HAP-1 (cell line): Measurements from ENCODE around the gene BAZ2A.
"Not testable (repeated sequence)": the region's sequence is repeated elsewhere in the genome, so short reads cannot be mapped to it uniquely, and the experiment has no call there.

ENCODE experiments used
- DNase-seq, 2 experiments: peaks; one replicate each; pipeline ENCODE4 v3.0.0-alpha.2; 2016 to 2020; ENCODE audit warnings: low spot score in 2 of 2
- H3K27me3 ChIP-seq: fragments of 250-450 bp; sonication (Bioruptor Pico); 2 replicates; pipeline ENCODE4 v1.5.1; 2020; ENCODE audit warnings: low read depth, mild to moderate bottlenecking, moderate library complexity
- H3K36me3 ChIP-seq: fragments of 250-450 bp; sonication (Bioruptor Pico); replicated peaks from 2 replicates; pipeline ENCODE4 v1.5.1; 2020; ENCODE audit warnings: mild to moderate bottlenecking
- H3K4me1 ChIP-seq: fragments of 250-450 bp; sonication (Bioruptor Pico); 2 replicates; pipeline ENCODE4 v1.5.1; 2020; ENCODE audit warnings: mild to moderate bottlenecking
- H3K4me3 ChIP-seq: fragments of 250-450 bp; sonication (Bioruptor Pico); 2 replicates; pipeline ENCODE4 v1.5.1; 2020; ENCODE audit warnings: mild to moderate bottlenecking, moderate library complexity
- H3K9me3 ChIP-seq: fragments of 250-450 bp; sonication (Bioruptor Pico); 2 replicates; pipeline ENCODE4 v1.5.1; 2020; ENCODE audit warnings: mild to moderate bottlenecking, moderate library complexity
- in situ Hi-C: fragments of 300-500 bp; cut with MboI; formaldehyde crosslinking; loops from 3 replicates; pipeline ENCODE4 v1.14.3; 2020; ENCODE audit warnings: low sequenced_read_pairs, inconsistent platforms, mixed read lengths

The BAZ2A gene

DNA sequence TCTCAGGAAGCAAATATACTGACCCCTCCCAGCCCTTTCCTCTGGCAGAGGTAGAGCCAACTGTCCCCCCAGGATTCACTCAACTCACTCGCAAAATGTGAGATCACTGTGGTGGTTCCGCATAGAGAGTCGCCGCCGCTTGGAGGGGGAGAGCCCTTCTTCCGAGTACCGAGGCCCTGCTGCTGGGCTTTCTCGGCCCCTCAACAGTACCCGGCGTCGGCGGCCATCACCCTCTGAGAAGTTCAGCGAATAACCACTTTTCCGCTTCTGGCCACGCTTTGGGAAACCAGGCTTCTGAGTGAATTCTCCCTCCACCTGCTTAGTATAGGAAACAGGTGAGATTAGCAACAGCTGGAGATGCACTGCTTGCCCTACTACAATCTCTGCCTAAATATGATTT, 31.1 kb downstream of the BAZ2A start:
- Histone ChIP-seq H3K27me3 (no peaks in the 10 kb centered on the region), H3K4me3 (no peak overlapping the region), H3K4me1 (no peaks in the 10 kb centered on the region), H3K36me3 (peaks cover 78% of the 10 kb centered on the region), H3K9me3 (no peaks in the 10 kb centered on the region)
- in situ Hi-C loops = no loop called here
- DNase-seq = no peak

GRCh38 chr12:56596815-56597214, 33.3 kb downstream of the BAZ2A start:
- H3K9me3 ChIP-seq = no peaks in the 10 kb centered on the region
- peaks cover 59% of the 10 kb centered on the region for H3K36me3 ChIP-seq
- in situ Hi-C loops = no loop called here
- H3K4me3 ChIP-seq = no peak overlapping the region
- no peaks in the 10 kb centered on the region for H3K27me3 ChIP-seq
- no peak for DNase-seq
- H3K4me1 ChIP-seq = no peaks in the 10 kb centered on the region

DNA sequence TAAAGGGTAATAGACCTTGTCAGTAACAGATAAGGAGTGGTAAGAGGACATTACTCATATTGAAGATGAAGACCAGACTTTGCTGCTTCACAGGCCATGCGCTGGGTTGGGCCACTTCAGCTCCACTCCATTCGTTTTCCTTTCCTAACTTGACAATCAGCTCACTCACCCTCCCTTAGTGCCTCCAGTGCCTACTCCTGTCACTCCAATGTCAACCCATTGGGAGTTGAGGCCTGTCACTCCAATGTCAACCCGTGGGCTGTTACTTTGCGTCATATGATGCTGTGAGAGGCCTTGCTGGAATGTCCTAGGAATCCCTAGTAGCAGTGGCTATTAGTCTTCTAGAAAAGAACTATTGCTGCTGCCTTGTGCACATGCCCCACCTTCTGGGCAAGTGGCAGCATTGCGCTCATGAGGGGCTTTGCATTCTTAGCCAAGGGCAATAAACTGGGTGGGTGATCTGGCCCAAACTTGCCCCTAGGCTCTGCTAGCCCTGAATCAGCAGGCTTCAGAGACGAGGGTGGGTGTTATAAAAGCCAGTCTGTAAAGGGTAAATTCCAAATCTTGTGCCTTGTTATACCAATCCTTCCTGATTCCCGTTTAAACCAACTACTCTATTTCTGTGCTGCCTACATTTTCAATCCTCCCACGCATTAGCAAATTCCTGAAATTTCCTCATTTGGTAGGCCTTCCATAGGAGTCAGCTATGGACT, 36.1 kb downstream of the BAZ2A start:
- H3K27me3 ChIP-seq = no peaks in the 10 kb centered on the region
- H3K4me3 ChIP-seq = no peak overlapping the region
- no peaks in the 10 kb centered on the region for H3K9me3 ChIP-seq
- H3K36me3 ChIP-seq = peaks cover 31% of the 10 kb centered on the region
- in situ Hi-C loops = loop anchor here (5.0 kb wide), 1 partner anchor 87 kb away; no protein-coding TSS in a partner anchor
- H3K4me1 ChIP-seq = no peaks in the 10 kb centered on the region
- DNase-seq = peak; percentile 62 to 78

- Histone ChIP-seq H3K36me3 (peaks cover 18% of the 10 kb centered on the region), H3K4me1 (no peaks in the 10 kb centered on the region), H3K9me3 (no peaks in the 10 kb centered on the region), H3K4me3 (no peak overlapping the region), H3K27me3 (no peaks in the 10 kb centered on the region)
- no peak for DNase-seq
- in situ Hi-C loops = loop anchor here (5.0 kb wide), 1 partner anchor 85 kb away; no protein-coding TSS in a partner anchor
These were observed 38.2 kb downstream of the BAZ2A start for GRCh38 chr12:56591961-56592360.

DNA sequence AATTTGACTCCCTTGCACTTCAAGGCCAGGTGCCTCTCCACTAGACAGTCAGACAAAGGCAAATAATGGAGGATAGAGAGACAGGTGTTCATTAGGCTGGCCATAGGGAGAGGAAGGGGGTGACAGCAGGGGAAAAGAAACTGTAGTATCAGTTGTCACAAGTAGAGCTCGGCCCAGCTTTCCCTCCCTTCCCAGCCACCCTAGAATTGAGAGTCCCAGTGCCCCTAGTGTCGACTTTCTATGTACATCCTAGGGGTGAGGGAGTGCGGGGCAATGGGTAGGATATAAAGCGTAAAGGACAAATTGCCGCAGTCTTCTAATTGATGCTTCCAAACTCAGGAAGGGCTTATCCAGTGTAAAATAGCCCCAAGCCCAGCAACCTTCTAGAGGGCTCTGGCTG, 39.0 kb downstream of the BAZ2A start:
- Histone ChIP-seq H3K4me1 (no peaks in the 10 kb centered on the region), H3K36me3 (peaks cover 17% of the 10 kb centered on the region), H3K27me3 (no peaks in the 10 kb centered on the region), H3K4me3 (no peak overlapping the region), H3K9me3 (no peaks in the 10 kb centered on the region)
- in situ Hi-C loops = loop anchor here (5.0 kb wide), 1 partner anchor 84 kb away; no protein-coding TSS in a partner anchor
- DNase-seq = no peak

- Histone ChIP-seq H3K4me1 (no peaks in the 10 kb centered on the region), H3K4me3 (no peak overlapping the region), H3K27me3 (no peaks in the 10 kb centered on the region), H3K9me3 (no peaks in the 10 kb centered on the region), H3K36me3 (peaks cover 10% of the 10 kb centered on the region)
- in situ Hi-C loops = loop anchor here (5.0 kb wide), 1 partner anchor 83 kb away; no protein-coding TSS in a partner anchor
- peak; percentile 25 to 47 for DNase-seq
These were observed 39.8 kb downstream of the BAZ2A start for GRCh38 chr12:56590237-56590830.

DNA sequence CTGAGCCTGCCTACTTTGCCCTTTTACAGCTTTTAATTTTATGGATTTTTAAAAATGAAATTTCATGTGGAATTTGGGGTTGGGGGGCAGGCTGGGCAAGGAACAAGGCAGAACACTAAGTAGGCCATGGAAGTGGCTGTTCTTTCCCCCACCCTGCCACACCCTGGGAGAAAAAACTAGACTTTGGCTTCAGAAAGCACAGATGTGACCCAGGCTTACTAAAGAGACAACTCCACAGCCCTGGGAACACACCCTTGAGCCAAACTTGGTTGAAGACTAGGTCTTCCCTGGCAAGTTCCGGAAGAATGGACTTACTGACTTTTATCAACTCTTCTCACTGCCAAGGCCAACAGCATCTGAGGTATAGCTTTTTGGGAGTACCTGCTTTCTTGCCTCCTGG, 40.3 kb downstream of the BAZ2A start:
- Histone ChIP-seq H3K27me3 (no peaks in the 10 kb centered on the region), H3K36me3 (peaks cover 10% of the 10 kb centered on the region), H3K9me3 (no peaks in the 10 kb centered on the region), H3K4me3 (no peak overlapping the region), H3K4me1 (no peaks in the 10 kb centered on the region)
- in situ Hi-C loops = loop anchor here (5.0 kb wide), 1 partner anchor 82 kb away; no protein-coding TSS in a partner anchor
- no peak for DNase-seq

- DNase-seq = no peak
- H3K27me3 ChIP-seq = no peaks in the 10 kb centered on the region
- H3K4me1 ChIP-seq = no peaks in the 10 kb centered on the region
- no peaks in the 10 kb centered on the region for H3K9me3 ChIP-seq
- in situ Hi-C loops = no loop called here
- H3K36me3 ChIP-seq = peaks cover 12% of the 10 kb centered on the region
- no peak overlapping the region for H3K4me3 ChIP-seq
These were observed 45.0 kb downstream of the BAZ2A start for GRCh38 chr12:56585098-56585497.

DNA sequence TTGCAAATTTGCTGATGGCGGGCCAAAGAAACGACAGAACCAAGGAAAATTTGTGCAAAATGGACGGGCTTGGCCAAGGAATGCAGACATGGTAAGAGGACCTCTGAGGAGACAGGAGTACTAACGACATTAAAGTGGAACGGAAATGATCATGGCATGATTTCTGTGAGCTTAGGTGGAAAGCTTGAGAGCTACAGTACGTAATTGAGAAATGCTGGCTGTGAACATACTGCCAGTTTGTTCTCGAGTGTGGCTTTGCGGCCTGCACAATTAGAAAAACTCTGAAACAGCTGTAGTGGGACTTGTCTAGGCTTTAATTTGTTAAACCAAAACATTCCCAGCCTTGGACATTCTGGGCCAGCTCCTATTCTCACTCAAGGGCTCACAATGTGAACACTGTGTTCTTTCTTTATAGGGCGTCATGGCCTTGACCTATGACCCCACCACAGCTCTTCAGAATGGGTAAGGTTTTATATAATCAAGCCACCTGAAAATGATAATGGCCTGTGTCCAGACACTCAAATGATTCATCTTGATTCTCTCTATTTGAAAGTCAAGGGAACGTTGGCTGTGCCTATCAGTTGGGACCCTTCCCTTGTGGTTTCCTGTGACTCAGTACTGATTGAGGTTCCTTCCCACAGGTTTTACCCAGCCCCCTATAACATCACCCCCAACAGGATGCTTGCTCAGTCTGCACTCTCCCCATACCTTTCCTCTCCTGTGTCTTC, 48.5 kb downstream of the BAZ2A start:
- in situ Hi-C loops = no loop called here
- H3K36me3 ChIP-seq = 0 out of 2 replicates have a peak, but pooled peaks cover 4% of the 10 kb centered on the region

DNA sequence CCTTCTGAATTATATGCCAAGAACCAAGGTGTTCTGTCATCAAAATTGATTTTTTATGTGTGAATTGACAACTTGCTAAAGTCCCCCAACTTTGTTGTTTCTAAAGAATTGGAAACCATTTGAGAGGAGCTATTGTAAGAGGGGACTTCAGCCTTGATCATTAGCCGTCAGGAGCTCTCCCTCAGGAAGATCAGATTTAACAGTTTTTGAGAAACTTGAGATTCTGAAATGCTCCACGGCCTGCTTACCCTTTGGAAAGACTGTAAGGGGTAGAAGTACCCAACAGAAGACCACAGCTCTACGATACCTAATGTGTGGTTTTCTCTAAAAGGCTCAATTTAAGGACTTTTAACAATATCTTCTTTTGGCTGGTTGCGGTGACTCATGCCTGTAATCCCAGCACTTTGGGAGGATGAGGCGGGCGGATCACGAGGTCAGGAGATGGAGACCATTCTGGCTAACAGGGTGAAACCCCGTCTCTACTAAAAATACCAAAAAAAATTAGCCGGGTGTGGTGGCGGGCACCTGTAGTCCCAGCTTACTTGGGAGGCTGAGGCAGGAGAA, 51.1 kb downstream of the BAZ2A start:
- no peaks in the 10 kb centered on the region for H3K27me3 ChIP-seq
- H3K9me3 ChIP-seq = no peaks in the 10 kb centered on the region
- H3K36me3 ChIP-seq = 0 out of 2 replicates have a peak, but pooled peaks cover 4% of the 10 kb centered on the region
- no peaks in the 10 kb centered on the region for H3K4me1 ChIP-seq
- in situ Hi-C loops = loop anchor here (10.0 kb wide), 1 partner anchor 64 kb away; no protein-coding TSS in a partner anchor
- no peak for DNase-seq
- no peak overlapping the region for H3K4me3 ChIP-seq

More for the DNA sequence above, 48.5 kb downstream of the BAZ2A start:
- DNase-seq = no peak
- Histone ChIP-seq H3K4me3 (no peak overlapping the region), H3K4me1 (no peaks in the 10 kb centered on the region), H3K9me3 (no peaks in the 10 kb centered on the region), H3K27me3 (no peaks in the 10 kb centered on the region)

DNA sequence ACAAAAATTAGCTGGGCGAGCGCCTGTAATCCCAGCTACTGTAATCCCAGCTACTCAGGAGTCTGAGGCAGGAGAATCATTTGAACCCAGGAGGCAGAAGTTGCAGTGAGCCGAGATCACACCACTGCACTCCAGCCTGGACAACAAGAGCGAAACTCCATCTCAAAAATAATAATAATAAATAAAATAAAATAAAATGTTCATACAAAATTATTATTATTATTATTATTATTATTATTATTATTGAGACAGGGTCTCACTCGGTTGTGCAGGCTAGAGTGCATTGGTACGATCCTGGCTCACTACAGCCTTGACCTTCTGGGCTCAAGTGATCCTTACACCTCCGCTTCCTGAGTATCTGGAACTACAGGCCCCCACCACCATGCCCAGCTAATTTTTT, 52.9 kb downstream of the BAZ2A start:
- H3K36me3 ChIP-seq, H3K4me1 ChIP-seq, DNase-seq, H3K27me3 ChIP-seq, H3K4me3 ChIP-seq, H3K9me3 ChIP-seq: not testable (repeated sequence)
- in situ Hi-C loops = loop anchor here (10.0 kb wide), 1 partner anchor 62 kb away; no protein-coding TSS in a partner anchor

DNA sequence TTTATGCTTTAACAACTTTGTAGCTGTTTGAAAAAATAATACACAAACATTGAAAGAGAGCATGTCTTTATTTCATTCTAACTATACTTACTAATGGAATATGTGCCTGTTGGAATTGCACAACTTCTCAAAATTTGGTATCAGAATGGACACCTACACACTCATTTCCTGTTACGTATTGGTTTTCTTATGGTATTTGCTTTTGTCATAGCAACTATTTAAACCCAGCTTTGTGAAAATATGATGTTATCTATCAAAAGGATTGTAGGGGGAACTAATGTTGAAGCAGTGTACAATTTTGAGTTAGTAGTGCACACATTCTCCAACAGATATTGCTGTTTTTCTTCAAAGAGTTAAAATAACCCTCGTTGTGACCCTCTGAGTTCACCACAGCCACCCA, 55.9 kb downstream of the BAZ2A start:
- no peak for DNase-seq
- Histone ChIP-seq H3K4me1 (no peaks in the 10 kb centered on the region), H3K27me3 (no peaks in the 10 kb centered on the region), H3K4me3 (no peak overlapping the region), H3K9me3 (no peaks in the 10 kb centered on the region), H3K36me3 (no peaks in the 10 kb centered on the region)
- in situ Hi-C loops = loop anchor here (10.0 kb wide), 1 partner anchor 59 kb away; no protein-coding TSS in a partner anchor

GRCh38 chr12:56572288-56572687, 57.8 kb downstream of the BAZ2A start:
- Histone ChIP-seq H3K4me3 (no peak overlapping the region), H3K9me3 (no peaks in the 10 kb centered on the region), H3K27me3 (no peaks in the 10 kb centered on the region), H3K36me3 (no peaks in the 10 kb centered on the region), H3K4me1 (no peaks in the 10 kb centered on the region)
- in situ Hi-C loops = loop anchor here (10.0 kb wide), 1 partner anchor 57 kb away; no protein-coding TSS in a partner anchor
- DNase-seq = no peak
